GM06990 (cell line): ENCODE results near the gene NAALADL2.

Experiments used
- DNase-seq: peaks from one replicate; pipeline ENCODE4 v3.0.0-alpha.2; 2011; ENCODE audit not compliant: insufficient read length; ENCODE audit errors: extremely low read depth
- H3K27me3 ChIP-seq: replicated peaks from 2 replicates; pipeline ENCODE4 v1.6.0; 2011; ENCODE audit warnings: low read length; ENCODE audit not compliant: control insufficient read depth, insufficient read depth
- H3K36me3 ChIP-seq: 2 replicates; pipeline ENCODE4 v1.5.1; 2011; ENCODE audit warnings: low read length; ENCODE audit not compliant: control insufficient read depth, insufficient read depth
- H3K4me3 ChIP-seq: replicated peaks from 2 replicates; pipeline ENCODE4 v1.5.1; 2011; ENCODE audit warnings: low read depth, mild to moderate bottlenecking, control low read depth, low read length
- CTCF ChIP-seq: IDR thresholded peaks from 2 replicates; pipeline ENCODE4 v1.5.1; 2011; ENCODE audit warnings: low read length, control low read depth, mild to moderate bottlenecking, inconsistent platforms; ENCODE audit not compliant: insufficient read depth, poor library complexity, severe bottlenecking

Gene NAALADL2

GRCh38 chr3:175186511-175186910 is 327.4 kb downstream of the NAALADL2 start:
- H3K27me3 ChIP-seq = no peaks in the 10 kb centered on the region
- no peak for DNase-seq
- no peak overlapping the region for H3K4me3 ChIP-seq
- H3K36me3 ChIP-seq = no peaks in the 10 kb centered on the region
- no peak for TF ChIP-seq CTCF

GRCh38 chr3:175187586-175187985 is 328.5 kb downstream of the NAALADL2 start:
- TF ChIP-seq CTCF = no peak
- DNase-seq = no peak
- Histone ChIP-seq H3K36me3 (no peaks in the 10 kb centered on the region), H3K27me3 (no peaks in the 10 kb centered on the region), H3K4me3 (no peak overlapping the region)

- no peak for DNase-seq
- H3K4me3 ChIP-seq = no peak overlapping the region
- TF ChIP-seq CTCF = no peak
- no peaks in the 10 kb centered on the region for H3K27me3 ChIP-seq
- no peaks in the 10 kb centered on the region for H3K36me3 ChIP-seq
Observed at GRCh38 chr3:175192536-175192935, 333.4 kb downstream of the NAALADL2 start.

- DNase-seq = no peak
- TF ChIP-seq CTCF = no peak
- H3K27me3 ChIP-seq = no peaks in the 10 kb centered on the region
- no peaks in the 10 kb centered on the region for H3K36me3 ChIP-seq
- no peak overlapping the region for H3K4me3 ChIP-seq
Observed at GRCh38 chr3:175193815-175194518, 334.8 kb downstream of the NAALADL2 start.

- Histone ChIP-seq H3K27me3 (no peaks in the 10 kb centered on the region), H3K4me3 (no peak overlapping the region), H3K36me3 (no peaks in the 10 kb centered on the region)
- DNase-seq = no peak
- no peak for TF ChIP-seq CTCF
Observed at GRCh38 chr3:175198991-175199783, 340.1 kb downstream of the NAALADL2 start.
